CD4-positive, alpha-beta memory T cell (primary cell): ENCODE measurements around the gene CLPTM1L. TPM values are rescaled to one million over a fixed set of nuclear protein-coding genes. Genes with fewer than 3 reads are reported as not detected.
A peak's percentile ranks its signal among the peaks of the same experiment; 100 is the strongest.
"Not testable (repeated sequence)": the region's sequence is repeated elsewhere in the genome, so short reads cannot be mapped to it uniquely, and the experiment has no call there.

Experiments used
- CTCF ChIA-PET: fragments of 350-600 bp; sonication (Branson Sonifier 250); formaldehyde crosslinking; loops from one replicate; lab custom pipeline; 2021; ENCODE audit warnings: inconsistent platforms; ENCODE audit not compliant: partially characterized antibody; lab: Charles Lee
- POLR2A ChIA-PET: fragments of 350-600 bp; sonication (Branson Sonifier 250); formaldehyde crosslinking; loops from one replicate; lab custom pipeline; 2021; ENCODE audit not compliant: partially characterized antibody; lab: Charles Lee
- DNase-seq, 5 donors: peaks; one replicate each; pipeline versions ENCODE4 v3.0.0 to v3.0.0-alpha.2; 2020 to 2022; ENCODE audit warnings: mixed read lengths in 1 of 5
- H3K27ac ChIP-seq: one replicate; pipeline ENCODE4 v1.7.0; 2013; ENCODE audit warnings: low read depth, low read length
- H3K27me3 ChIP-seq: 2 replicates; pipeline ENCODE4 v1.7.0; 2013; ENCODE audit warnings: mild to moderate bottlenecking, low read length, moderate library complexity; ENCODE audit not compliant: insufficient read depth
- H3K36me3 ChIP-seq: 2 replicates; pipeline ENCODE4 v1.7.0; 2013; ENCODE audit warnings: mild to moderate bottlenecking, low read length, moderate library complexity; ENCODE audit not compliant: insufficient read depth
- H3K4me1 ChIP-seq: 2 replicates; pipeline ENCODE4 v1.7.0; 2013; ENCODE audit warnings: mild to moderate bottlenecking, low read length, moderate library complexity; ENCODE audit not compliant: insufficient read depth
- H3K4me3 ChIP-seq, 2 donors: one replicate each; pipeline ENCODE4 v1.7.0; 2013; ENCODE audit warnings: low read length in 2 of 2, mild to moderate bottlenecking in 1 of 2
- H3K9me3 ChIP-seq, 2 donors: one replicate each; pipeline ENCODE4 v1.7.0; 2013; ENCODE audit warnings: low read length in 2 of 2, control low read depth in 1 of 2; ENCODE audit not compliant: control insufficient read depth in 1 of 2
- H3K27ac Mint-ChIP-seq, 7 donors: one replicate each; pipeline ENCODE4 v1.8.0; 2020 to 2021; ENCODE audit warnings: mixed read lengths in 7 of 7, mild to moderate bottlenecking in 6 of 7, inconsistent platforms in 3 of 7, moderate library complexity in 3 of 7
- H3K27me3 Mint-ChIP-seq, 2 donors: one replicate each; pipeline ENCODE4 v1.8.0; 2020 to 2021; ENCODE audit warnings: mixed read lengths in 2 of 2
- H3K36me3 Mint-ChIP-seq, 2 donors: one replicate each; pipeline ENCODE4 v1.8.0; 2020 to 2021; ENCODE audit warnings: mixed read lengths in 2 of 2, inconsistent platforms in 1 of 2, mild to moderate bottlenecking in 1 of 2
- H3K4me1 Mint-ChIP-seq, 4 donors: one replicate each; pipeline ENCODE4 v1.8.0; 2020 to 2021; ENCODE audit warnings: mixed read lengths in 4 of 4, mild to moderate bottlenecking in 1 of 4
- H3K4me3 Mint-ChIP-seq, 8 donors: one replicate each; pipeline ENCODE4 v1.8.0; 2020 to 2021; ENCODE audit warnings: mixed read lengths in 8 of 8, mild to moderate bottlenecking in 7 of 8, moderate library complexity in 6 of 8, inconsistent platforms in 3 of 8
- H3K9me3 Mint-ChIP-seq, 8 donors: one replicate each; pipeline ENCODE4 v1.8.0; 2020 to 2021; ENCODE audit warnings: mixed read lengths in 8 of 8, mild to moderate bottlenecking in 5 of 8, inconsistent platforms in 3 of 8, moderate library complexity in 1 of 8
- intact Hi-C: fragments of 100-400 bp; cut with micrococcal nuclease; formaldehyde crosslinking; loops from one replicate; pipeline ENCODE4 v1.15.1; 2023
- polyA plus RNA-seq, 2 donors: library from polyadenylated mRNA; unstranded; fragments of 300-500 nt; fragmentation: Illumina TruSeq; gene quantifications; one replicate each; pipeline ENCODE4 v1.2.3, GENCODE V29; 2021
- total RNA-seq, 2 experiments: library from RNA; stranded (reverse); gene quantifications; one replicate each; pipeline ENCODE4 v1.2.3, GENCODE V29; 2021

Gene CLPTM1L
- total and polyA plus RNA-seq, 4 experiments from 2014 or later: 34.1 to 87.4 (median 72.6) TPM

- no peak overlapping the region for H3K4me3 ChIP-seq
- Mint-ChIP-seq H3K4me1 (peaks cover 3 to 13% (median 6%) of the 10 kb centered on the region in 4 donors), H3K4me3 (no peak overlapping the region), H3K9me3 (no peaks in the 10 kb centered on the region), H3K36me3 (peaks cover 23 to 70% of the 10 kb centered on the region in 2 donors), H3K27me3 (no peaks in the 10 kb centered on the region), H3K27ac (peak overlapping the region in 1 of 7 donors; percentile 7)
- ChIA-PET POLR2A (interaction anchor here (0.6 to 1.7 kb wide), 2 partner anchors 8 to 9 kb away, joined by 3 to 5 read pairs; no protein-coding TSS in a partner anchor), CTCF (interaction anchor here (1.8 kb wide), 1 partner anchor 14 kb away, joined by 4 read pairs; no protein-coding TSS in a partner anchor)
- H3K36me3 ChIP-seq: peaks cover 79% of the 10 kb centered on the region
- H3K27me3 ChIP-seq: no peaks in the 10 kb centered on the region
- H3K27ac ChIP-seq: no peak overlapping the region
- intact Hi-C loops: no loop called here
- H3K9me3 ChIP-seq: no peaks in the 10 kb centered on the region
- no peak for DNase-seq
- no peaks in the 10 kb centered on the region for H3K4me1 ChIP-seq
These were observed 9.3 kb downstream of the CLPTM1L start for GRCh38 chr5:1335540-1336095.

DNA sequence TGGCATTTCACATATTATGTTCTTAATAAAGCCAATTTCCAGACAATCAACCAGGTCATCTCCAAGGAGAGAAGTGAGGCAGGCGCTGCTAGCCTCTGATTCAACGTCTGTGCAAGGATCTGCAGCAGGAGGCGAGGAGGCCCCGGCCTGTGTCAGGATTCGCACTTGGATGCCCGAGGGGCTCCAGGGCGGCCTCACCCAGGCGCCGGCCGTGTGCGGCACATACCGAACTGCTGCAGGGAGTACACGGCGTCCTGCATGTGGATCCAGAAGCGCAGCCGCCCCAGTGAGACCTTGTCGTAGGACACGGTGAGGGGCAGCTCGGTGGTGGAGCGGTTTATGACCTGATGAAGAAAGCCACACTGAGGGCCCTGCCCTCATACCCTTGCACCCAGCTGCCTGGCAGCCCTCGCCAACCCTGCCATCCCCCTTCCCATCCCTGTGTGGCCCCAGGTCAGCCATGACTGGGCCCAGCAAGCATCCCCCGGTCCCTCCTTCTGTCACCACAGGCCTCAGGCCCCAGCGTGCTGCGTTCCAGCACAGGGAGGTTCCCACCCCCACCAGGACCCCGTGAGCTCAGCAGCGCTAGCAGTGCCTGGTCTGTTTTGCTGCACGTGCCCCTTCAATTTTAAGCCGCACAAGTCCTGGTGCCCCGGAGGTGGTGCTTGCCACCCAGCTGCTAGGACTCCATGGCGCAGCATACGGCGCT is 9.9 kb downstream of the CLPTM1L start:
- ChIA-PET POLR2A (interaction anchor here (0.6 to 1.7 kb wide), 2 partner anchors 9 kb away, joined by 3 to 5 read pairs; no protein-coding TSS in a partner anchor), CTCF (interaction anchor here (1.8 kb wide), 1 partner anchor 14 kb away, joined by 4 read pairs; no protein-coding TSS in a partner anchor)
- Histone ChIP-seq H3K27ac (no peak overlapping the region), H3K4me3 (no peak overlapping the region), H3K27me3 (no peaks in the 10 kb centered on the region), H3K9me3 (no peaks in the 10 kb centered on the region), H3K36me3 (peaks cover 79% of the 10 kb centered on the region), H3K4me1 (no peaks in the 10 kb centered on the region)
- Mint-ChIP-seq H3K4me1 (peaks cover 0 to 8% (median 4%) of the 10 kb centered on the region in 4 donors), H3K36me3 (peaks cover 19 to 71% of the 10 kb centered on the region in 2 donors), H3K27me3 (no peaks in the 10 kb centered on the region), H3K27ac (peak overlapping the region in 1 of 7 donors; percentile 7), H3K9me3 (no peaks in the 10 kb centered on the region), H3K4me3 (no peak overlapping the region)
- no peak for DNase-seq
- intact Hi-C loops: no loop called here

- no peaks in the 10 kb centered on the region for H3K27me3 ChIP-seq
- ChIA-PET POLR2A (interaction anchor here (1.7 kb wide), 1 partner anchor 10 kb away, joined by 5 read pairs; no protein-coding TSS in a partner anchor), CTCF (no interaction called here)
- intact Hi-C loops: no loop called here
- no peak for DNase-seq
- Mint-ChIP-seq H3K36me3 (peaks cover 18 to 71% of the 10 kb centered on the region in 2 donors), H3K4me1 (peaks cover 0 to 8% (median 4%) of the 10 kb centered on the region in 4 donors), H3K4me3 (no peak overlapping the region), H3K27ac (no peak overlapping the region), H3K27me3 (no peaks in the 10 kb centered on the region), H3K9me3 (no peaks in the 10 kb centered on the region)
- peaks cover 83% of the 10 kb centered on the region for H3K36me3 ChIP-seq
- no peak overlapping the region for H3K4me3 ChIP-seq
- H3K4me1 ChIP-seq: no peaks in the 10 kb centered on the region
- no peaks in the 10 kb centered on the region for H3K9me3 ChIP-seq
- H3K27ac ChIP-seq: no peak overlapping the region
These were observed 10.9 kb downstream of the CLPTM1L start for GRCh38 chr5:1333986-1334385.

GRCh38 chr5:1333286-1333685 is 11.6 kb downstream of the CLPTM1L start:
- DNase-seq, H3K27me3 ChIP-seq, H3K9me3 Mint-ChIP-seq, POLR2A ChIA-PET, H3K4me3 ChIP-seq, H3K4me3 Mint-ChIP-seq, CTCF ChIA-PET, H3K4me1 ChIP-seq, H3K27ac ChIP-seq, H3K27me3 Mint-ChIP-seq, H3K9me3 ChIP-seq, intact Hi-C loops: not testable (repeated sequence)
- Mint-ChIP-seq H3K4me1 (peaks cover 3 to 13% (median 6%) of the 10 kb centered on the region in 4 donors), H3K36me3 (peaks cover 22 to 70% of the 10 kb centered on the region in 2 donors), H3K27ac (peak overlapping the region in 2 of 7 donors; percentile 22 to 26)
- peaks cover 79% of the 10 kb centered on the region for H3K36me3 ChIP-seq

DNA sequence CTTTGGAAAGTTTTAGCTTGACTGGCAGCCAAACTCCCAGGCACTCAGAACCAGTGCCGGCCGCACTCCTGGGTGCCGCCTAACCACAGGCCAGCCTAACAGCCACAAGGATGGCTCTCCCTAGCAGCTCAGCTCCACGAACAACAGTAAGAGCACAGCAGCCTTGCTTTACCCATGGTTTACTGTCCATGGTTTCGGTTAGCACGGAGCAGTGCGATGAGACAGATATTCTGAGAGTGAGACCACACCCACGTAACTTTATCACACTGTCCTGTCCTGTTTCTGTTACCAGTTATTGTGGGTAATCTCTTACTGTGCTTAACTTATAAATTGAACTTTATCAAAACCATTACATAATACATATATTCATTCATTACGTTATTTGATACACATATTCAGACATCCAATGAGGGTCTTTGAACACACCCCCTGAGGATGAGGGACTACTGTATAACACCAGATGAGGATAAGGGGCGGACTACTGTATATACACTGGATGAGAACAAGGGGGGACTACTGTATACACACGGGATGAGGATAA is 12.4 kb downstream of the CLPTM1L start:
- Mint-ChIP-seq H3K9me3 (no peaks in the 10 kb centered on the region), H3K4me1 (peaks cover 3 to 16% (median 6%) of the 10 kb centered on the region in 4 donors), H3K27ac (no peak overlapping the region), H3K27me3 (no peaks in the 10 kb centered on the region), H3K4me3 (no peak overlapping the region), H3K36me3 (peaks cover 22 to 66% of the 10 kb centered on the region in 2 donors)
- no peaks in the 10 kb centered on the region for H3K4me1 ChIP-seq
- intact Hi-C loops: no loop called here
- ChIA-PET POLR2A (no interaction called here), CTCF (no interaction called here)
- DNase-seq: no peak
- H3K27ac ChIP-seq: no peak overlapping the region
- H3K9me3 ChIP-seq: no peaks in the 10 kb centered on the region
- no peaks in the 10 kb centered on the region for H3K27me3 ChIP-seq
- no peak overlapping the region for H3K4me3 ChIP-seq
- H3K36me3 ChIP-seq: peaks cover 71% of the 10 kb centered on the region

- intact Hi-C loops: no loop called here
- DNase-seq: no peak
- no peak overlapping the region for H3K27ac ChIP-seq
- H3K4me1 ChIP-seq: no peaks in the 10 kb centered on the region
- POLR2A ChIA-PET: no interaction called here
- Mint-ChIP-seq H3K9me3 (no peaks in the 10 kb centered on the region), H3K36me3 (peaks cover 21 to 67% of the 10 kb centered on the region in 2 donors), H3K4me1 (peaks cover 3 to 16% (median 6%) of the 10 kb centered on the region in 4 donors), H3K27ac (no peak overlapping the region), H3K27me3 (no peaks in the 10 kb centered on the region), H3K4me3 (no peak overlapping the region)
- no peak overlapping the region for H3K4me3 ChIP-seq
- no peaks in the 10 kb centered on the region for H3K9me3 ChIP-seq
- CTCF ChIA-PET: interaction anchor here (0.8 kb wide), 1 partner anchor 48 kb away, joined by 3 read pairs; no protein-coding TSS in a partner anchor
- H3K27me3 ChIP-seq: no peaks in the 10 kb centered on the region
- H3K36me3 ChIP-seq: peaks cover 65% of the 10 kb centered on the region
These were observed 13.0 kb downstream of the CLPTM1L start for GRCh38 chr5:1331861-1332405.
